ENCODE data around the gene LZTS2. TPM values are rescaled to one million over a fixed set of nuclear protein-coding genes. Genes with fewer than 3 reads are reported as not detected.
"Not testable (repeated sequence)": the region's sequence is repeated elsewhere in the genome, so short reads cannot be mapped to it uniquely, and the experiment has no call there.

Gene LZTS2
- total RNA-seq, 1 donor from 2014 or later: 56.7 TPM

GRCh38 chr10:101032637-101033224 lies 33.1 kb downstream of the LZTS2 start:
- peak overlapping the region; percentile 63 for H3K27ac Mint-ChIP-seq (ENCODE audit: unreplicated experiment)
- peak; percentile 71 for DNase-seq

GRCh38 chr10:101033276-101033675 lies 33.7 kb downstream of the LZTS2 start:
- H3K27ac Mint-ChIP-seq (ENCODE audit: unreplicated experiment): no peak overlapping the region
- TF ChIP-seq CTCF (IDR thresholded peaks at IDR 0.05; ENCODE audit: partially characterized antibody, unreplicated experiment): no peak
- H3K4me3 Mint-ChIP-seq (ENCODE audit: unreplicated experiment): no peak overlapping the region
- H3K9me3 Mint-ChIP-seq (ENCODE audit: unreplicated experiment): peaks cover 7% of the 10 kb centered on the region
- H3K36me3 Mint-ChIP-seq (ENCODE audit: unreplicated experiment): peaks cover 7% of the 10 kb centered on the region
- peaks cover 17% of the 10 kb centered on the region for H3K27me3 Mint-ChIP-seq (ENCODE audit: unreplicated experiment)
- peaks cover 32% of the 10 kb centered on the region for H3K4me1 Mint-ChIP-seq (ENCODE audit: low read depth, unreplicated experiment)
- DNase-seq: no peak

More at GRCh38 chr10:101032637-101033224, 33.1 kb downstream of the LZTS2 start:
- peaks cover 5% of the 10 kb centered on the region for H3K9me3 Mint-ChIP-seq (ENCODE audit: unreplicated experiment)
- no peak for TF ChIP-seq CTCF (IDR thresholded peaks at IDR 0.05; ENCODE audit: partially characterized antibody, unreplicated experiment)
- peak overlapping the region; percentile 80 for H3K4me3 Mint-ChIP-seq (ENCODE audit: unreplicated experiment)
- H3K4me1 Mint-ChIP-seq (ENCODE audit: low read depth, unreplicated experiment): peaks cover 30% of the 10 kb centered on the region
- H3K36me3 Mint-ChIP-seq (ENCODE audit: unreplicated experiment): peaks cover 5% of the 10 kb centered on the region
- peaks cover 15% of the 10 kb centered on the region for H3K27me3 Mint-ChIP-seq (ENCODE audit: unreplicated experiment)

- H3K4me3 Mint-ChIP-seq (ENCODE audit: unreplicated experiment); DNase-seq; H3K9me3 Mint-ChIP-seq (ENCODE audit: unreplicated experiment); H3K27ac Mint-ChIP-seq (ENCODE audit: unreplicated experiment); H3K36me3 Mint-ChIP-seq (ENCODE audit: unreplicated experiment): not testable (repeated sequence)
- Mint-ChIP-seq H3K27me3 (ENCODE audit: unreplicated experiment) (peaks cover 13% of the 10 kb centered on the region), H3K4me1 (ENCODE audit: low read depth, unreplicated experiment) (peaks cover 23% of the 10 kb centered on the region)
Observed at GRCh38 chr10:101034404-101034803, 34.8 kb downstream of the LZTS2 start.

- Mint-ChIP-seq H3K27ac (ENCODE audit: unreplicated experiment) (no peak overlapping the region), H3K4me3 (ENCODE audit: unreplicated experiment) (no peak overlapping the region)
- TF ChIP-seq CTCF (IDR thresholded peaks at IDR 0.05; ENCODE audit: partially characterized antibody, unreplicated experiment): no peak
Observed at GRCh38 chr10:101035314-101035713, 35.7 kb downstream of the LZTS2 start.

GRCh38 chr10:101035916-101036702 lies 36.5 kb downstream of the LZTS2 start:
- H3K27me3 Mint-ChIP-seq (ENCODE audit: unreplicated experiment): peaks cover 13% of the 10 kb centered on the region
- H3K27ac Mint-ChIP-seq (ENCODE audit: unreplicated experiment): no peak overlapping the region
- peaks cover 7% of the 10 kb centered on the region for H3K36me3 Mint-ChIP-seq (ENCODE audit: unreplicated experiment)
- H3K4me1 Mint-ChIP-seq (ENCODE audit: low read depth, unreplicated experiment): peaks cover 20% of the 10 kb centered on the region
- TF ChIP-seq CTCF (IDR thresholded peaks at IDR 0.05; ENCODE audit: partially characterized antibody, unreplicated experiment): no peak
- DNase-seq: no peak
- no peak overlapping the region for H3K4me3 Mint-ChIP-seq (ENCODE audit: unreplicated experiment)
- peaks cover 7% of the 10 kb centered on the region for H3K9me3 Mint-ChIP-seq (ENCODE audit: unreplicated experiment)

More at GRCh38 chr10:101035314-101035713, 35.7 kb downstream of the LZTS2 start:
- Mint-ChIP-seq H3K36me3 (ENCODE audit: unreplicated experiment) (peaks cover 7% of the 10 kb centered on the region), H3K9me3 (ENCODE audit: unreplicated experiment) (peaks cover 7% of the 10 kb centered on the region), H3K4me1 (ENCODE audit: low read depth, unreplicated experiment) (peaks cover 20% of the 10 kb centered on the region), H3K27me3 (ENCODE audit: unreplicated experiment) (peaks cover 13% of the 10 kb centered on the region)
- DNase-seq: no peak

All from glutamatergic neuron (in vitro differentiated cells).